Measurements from ENCODE around the gene MACO1.

The MACO1 gene

DNA sequence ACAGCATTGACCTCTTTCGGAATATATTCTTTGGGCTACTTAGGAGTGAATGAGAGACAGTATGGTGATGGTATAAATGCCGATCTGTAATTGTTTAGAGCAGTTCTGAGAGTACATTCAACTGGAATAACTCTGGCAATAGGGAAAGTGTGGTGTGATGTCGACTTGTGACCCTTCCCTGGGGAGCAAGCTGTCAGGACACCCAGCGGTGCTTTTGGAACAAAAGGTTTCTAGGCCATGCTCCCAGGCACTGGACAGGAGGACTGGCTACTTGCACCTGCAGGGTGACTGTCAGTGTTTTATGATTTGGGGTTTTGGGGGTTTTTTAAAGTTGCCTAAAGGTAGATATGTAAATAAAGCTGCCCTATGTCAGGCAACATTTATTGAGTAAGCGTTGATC, 50.9 kb downstream of the MACO1 start:
- H3K36me3 ChIP-seq, result peaks cover 37% of the 10 kb centered on the region
- DNase-seq, result no peak
- H3K27ac ChIP-seq, result peak overlapping the region; percentile 58
- H3K4me3 ChIP-seq (ENCODE audit: low read depth, low read length), result no peak overlapping the region
- H3K9me3 ChIP-seq (ENCODE audit: severe bottlenecking), result no peaks in the 10 kb centered on the region
- H3K27me3 ChIP-seq (ENCODE audit: insufficient read depth, low read depth, severe bottlenecking), result no peaks in the 10 kb centered on the region
- TF ChIP-seq CTCF (IDR thresholded peaks at IDR 0.05; ENCODE audit: low read depth, low read length), result no peak

DNA sequence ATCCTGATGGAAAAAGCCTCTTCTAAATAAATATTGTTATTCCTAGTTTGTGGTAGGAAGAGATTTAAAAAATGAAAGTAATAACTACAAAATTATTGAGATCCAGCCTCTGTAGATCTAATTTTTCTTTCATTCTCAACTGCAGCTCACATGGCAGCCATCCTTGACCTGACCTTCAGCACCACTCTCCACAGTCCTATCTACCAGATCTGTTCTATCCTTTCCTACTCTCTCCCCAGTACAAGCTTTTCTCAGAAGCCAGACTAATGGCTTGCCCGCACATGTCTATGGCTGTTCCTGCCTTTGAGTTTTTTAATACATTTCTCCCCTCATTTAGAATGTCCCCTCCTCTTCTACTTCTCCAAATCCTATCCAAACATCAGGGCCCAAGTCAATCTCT, 51.5 kb downstream of the MACO1 start:
- peaks cover 43% of the 10 kb centered on the region for H3K36me3 ChIP-seq

DNA sequence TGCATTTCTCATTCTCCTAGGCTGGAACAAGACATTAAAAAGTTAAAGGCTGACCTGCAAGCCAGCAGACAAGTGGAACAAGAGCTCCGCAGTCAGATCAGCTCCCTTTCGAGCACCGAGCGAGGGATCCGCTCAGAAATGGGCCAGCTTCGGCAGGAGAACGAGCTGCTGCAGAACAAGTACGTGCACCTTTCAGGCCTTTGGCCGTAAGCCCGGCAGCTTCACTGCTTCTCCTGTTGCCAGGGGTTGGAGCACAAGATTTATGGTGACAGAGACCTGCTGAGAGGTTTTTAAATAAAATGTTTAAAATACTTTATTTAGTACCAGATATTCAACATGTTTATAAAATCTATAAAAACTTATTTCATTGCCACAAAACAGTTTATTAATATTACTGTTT, 53.4 kb downstream of the MACO1 start:
- DNase-seq, result no peak
- H3K9me3 ChIP-seq (ENCODE audit: severe bottlenecking), result no peaks in the 10 kb centered on the region
- H3K27me3 ChIP-seq (ENCODE audit: insufficient read depth, low read depth, severe bottlenecking), result no peaks in the 10 kb centered on the region
- peaks cover 62% of the 10 kb centered on the region for H3K36me3 ChIP-seq
- H3K27ac ChIP-seq, result no peak overlapping the region
- no peak for TF ChIP-seq CTCF (IDR thresholded peaks at IDR 0.05; ENCODE audit: low read depth, low read length)
- H3K4me3 ChIP-seq (ENCODE audit: low read depth, low read length), result no peak overlapping the region

More for the DNA sequence above, 51.5 kb downstream of the MACO1 start:
- Histone ChIP-seq H3K4me3 (ENCODE audit: low read depth, low read length) (no peak overlapping the region), H3K27me3 (ENCODE audit: insufficient read depth, low read depth, severe bottlenecking) (no peaks in the 10 kb centered on the region), H3K9me3 (ENCODE audit: severe bottlenecking) (no peaks in the 10 kb centered on the region), H3K27ac (peak overlapping the region; percentile 58)
- TF ChIP-seq CTCF (IDR thresholded peaks at IDR 0.05; ENCODE audit: low read depth, low read length), result no peak
- no peak for DNase-seq

DNA sequence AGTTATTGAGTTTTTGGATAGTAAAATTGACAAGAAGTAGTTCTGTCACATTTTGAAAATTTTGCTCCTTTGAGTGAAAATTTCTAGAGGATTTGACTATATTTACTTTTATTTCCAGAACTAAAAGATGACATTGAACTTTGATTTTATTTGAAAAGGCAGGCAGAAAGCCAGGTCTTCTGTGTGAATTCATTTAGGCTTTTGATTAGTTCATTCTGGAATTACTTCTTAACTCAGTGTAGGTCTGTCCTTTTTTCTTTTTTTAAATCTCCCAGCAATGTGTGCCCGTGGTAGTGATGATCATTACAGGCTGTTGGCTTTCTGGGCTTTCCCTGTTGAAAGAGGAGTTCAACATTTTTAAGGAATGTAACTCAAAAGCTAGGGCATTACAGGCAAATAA, 53.8 kb downstream of the MACO1 start:
- H3K9me3 ChIP-seq (ENCODE audit: severe bottlenecking), result no peaks in the 10 kb centered on the region
- H3K4me3 ChIP-seq (ENCODE audit: low read depth, low read length), result no peak overlapping the region
- no peak overlapping the region for H3K27ac ChIP-seq
- DNase-seq, result no peak
- no peaks in the 10 kb centered on the region for H3K27me3 ChIP-seq (ENCODE audit: insufficient read depth, low read depth, severe bottlenecking)
- peaks cover 66% of the 10 kb centered on the region for H3K36me3 ChIP-seq
- TF ChIP-seq CTCF (IDR thresholded peaks at IDR 0.05; ENCODE audit: low read depth, low read length), result no peak

GRCh38 chr1:25485536-25486411, 55.1 kb downstream of the MACO1 start:
- Histone ChIP-seq H3K36me3 (peaks cover 78% of the 10 kb centered on the region), H3K27me3 (ENCODE audit: insufficient read depth, low read depth, severe bottlenecking) (no peaks in the 10 kb centered on the region), H3K9me3 (ENCODE audit: severe bottlenecking) (no peaks in the 10 kb centered on the region), H3K4me3 (ENCODE audit: low read depth, low read length) (no peak overlapping the region), H3K27ac (no peak overlapping the region)
- no peak for TF ChIP-seq CTCF (IDR thresholded peaks at IDR 0.05; ENCODE audit: low read depth, low read length)
- DNase-seq, result no peak
